GM12874 (cell line): ENCODE measurements around the gene CNIH3.

Source experiments
- CTCF ChIP-seq: IDR thresholded peaks from 2 replicates; pipeline ENCODE4 v1.5.1; 2011; ENCODE audit warnings: low read depth, mild to moderate bottlenecking, control low read depth, low read length, moderate library complexity; ENCODE audit not compliant: insufficient read depth

CNIH3 gene

GRCh38 chr1:224780736-224781135 is 164.6 kb downstream of the CNIH3 start:
- TF ChIP-seq CTCF, result no peak

- TF ChIP-seq CTCF, result no peak
These were observed 165.7 kb downstream of the CNIH3 start for GRCh38 chr1:224781800-224782199.

GRCh38 chr1:224782281-224783000 is 166.3 kb downstream of the CNIH3 start:
- no peak for TF ChIP-seq CTCF

- no peak for TF ChIP-seq CTCF
These were observed 167.0 kb downstream of the CNIH3 start for GRCh38 chr1:224783006-224783651.

GRCh38 chr1:224784265-224785039 is 168.3 kb downstream of the CNIH3 start:
- TF ChIP-seq CTCF, result no peak

- no peak for TF ChIP-seq CTCF
These were observed 168.9 kb downstream of the CNIH3 start for GRCh38 chr1:224785040-224785328.

GRCh38 chr1:224785622-224786021 is 169.5 kb downstream of the CNIH3 start:
- TF ChIP-seq CTCF, result no peak
